ENCODE data around the gene TRPC4AP.

Gene TRPC4AP

DNA sequence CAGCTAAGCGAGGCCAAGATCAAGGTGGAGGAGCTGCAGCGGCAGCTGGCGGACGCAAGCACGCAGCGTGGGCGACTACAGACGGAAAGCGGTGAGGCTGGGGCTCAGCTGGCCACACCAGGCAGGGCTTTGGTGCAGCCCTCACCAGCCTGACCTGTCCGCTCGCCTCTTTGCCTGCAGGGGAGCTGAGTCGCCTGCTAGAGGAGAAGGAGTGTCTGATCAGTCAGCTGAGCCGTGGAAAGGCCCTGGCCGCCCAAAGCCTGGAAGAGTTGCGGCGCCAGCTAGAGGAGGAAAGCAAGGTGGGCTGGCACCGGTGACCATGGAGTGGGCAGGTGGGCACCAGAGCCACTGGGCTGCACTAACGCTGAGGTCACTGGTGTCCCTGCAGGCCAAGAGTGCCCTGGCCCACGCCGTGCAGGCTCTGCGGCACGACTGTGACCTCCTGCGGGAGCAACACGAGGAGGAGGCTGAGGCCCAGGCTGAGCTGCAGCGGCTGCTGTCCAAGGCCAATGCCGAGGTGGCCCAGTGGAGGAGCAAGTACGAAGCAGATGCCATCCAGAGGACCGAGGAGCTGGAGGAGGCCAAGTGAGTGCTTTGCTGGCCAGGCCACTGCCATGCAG lies 94.2 kb downstream of the TRPC4AP start:
- no peak for DNase-seq

DNA sequence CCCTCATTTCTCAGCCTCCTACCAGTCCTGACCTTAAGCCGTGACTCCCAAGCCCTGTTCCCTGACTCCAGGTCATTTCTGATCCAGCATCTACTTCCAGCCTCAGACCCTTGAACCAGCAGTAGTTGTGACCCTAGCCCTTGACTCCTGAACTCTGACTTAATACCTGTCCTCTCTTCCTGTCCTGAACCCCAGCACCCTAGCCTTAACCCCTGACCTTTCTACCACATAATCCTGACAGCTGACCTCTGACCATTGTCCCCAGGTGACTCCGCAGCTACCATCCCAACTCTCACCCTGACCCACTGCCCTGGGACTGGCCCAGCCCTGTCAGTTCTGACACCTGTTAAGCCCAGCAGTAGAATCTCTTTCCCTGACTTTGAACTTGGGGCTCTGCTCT lies 94.8 kb downstream of the TRPC4AP start:
- DNase-seq = no peak

DNA sequence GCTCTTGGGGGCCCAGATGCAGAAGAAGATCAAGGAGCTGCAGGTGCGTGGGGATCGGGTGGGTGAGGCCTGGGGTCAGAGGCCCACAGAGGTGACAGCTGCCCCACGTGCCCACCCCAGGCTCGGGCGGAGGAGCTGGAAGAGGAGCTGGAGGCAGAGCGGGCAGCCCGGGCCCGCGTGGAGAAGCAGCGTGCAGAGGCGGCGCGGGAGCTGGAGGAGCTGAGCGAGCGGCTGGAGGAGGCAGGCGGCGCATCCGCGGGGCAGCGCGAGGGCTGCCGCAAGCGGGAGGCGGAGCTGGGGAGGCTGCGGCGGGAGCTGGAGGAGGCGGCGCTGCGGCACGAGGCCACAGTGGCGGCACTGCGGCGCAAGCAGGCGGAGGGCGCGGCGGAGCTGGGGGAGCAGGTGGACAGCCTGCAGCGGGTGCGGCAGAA lies 95.5 kb downstream of the TRPC4AP start:
- DNase-seq = no peak

DNA sequence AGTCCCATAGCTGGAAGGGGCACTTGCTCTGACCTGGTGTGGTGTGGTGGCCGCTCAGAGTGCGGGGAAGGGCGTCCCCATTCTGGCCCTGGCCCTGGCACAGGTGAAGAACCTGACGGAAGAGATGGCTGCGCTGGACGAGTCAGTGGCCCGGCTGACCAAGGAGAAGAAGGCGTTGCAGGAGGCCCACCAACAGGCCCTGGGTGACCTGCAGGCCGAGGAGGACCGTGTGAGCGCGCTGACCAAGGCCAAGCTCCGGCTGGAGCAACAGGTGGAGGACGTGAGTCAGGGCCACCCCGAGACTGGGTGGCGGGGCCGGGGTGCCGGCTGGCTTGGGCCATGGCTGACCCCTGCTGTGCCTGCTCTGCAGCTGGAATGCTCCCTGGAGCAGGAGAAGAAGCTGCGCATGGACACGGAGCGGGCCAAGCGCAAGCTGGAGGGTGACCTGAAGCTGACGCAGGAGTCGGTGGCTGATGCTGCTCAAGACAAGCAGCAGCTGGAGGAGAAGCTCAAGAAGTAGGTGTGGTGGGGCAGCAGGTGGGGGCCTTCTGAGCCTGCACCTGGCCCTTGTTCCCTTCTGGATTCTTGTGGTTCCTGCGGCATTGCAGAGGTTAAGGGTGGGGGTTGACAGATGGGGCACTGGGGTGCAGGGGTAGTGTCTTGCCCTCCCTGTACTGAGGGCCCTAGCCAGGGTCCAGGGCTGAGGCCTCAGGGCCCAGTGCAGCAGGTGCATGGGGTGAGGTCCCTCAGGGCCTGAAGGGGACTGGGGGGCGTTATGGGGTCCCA lies 96.2 kb downstream of the TRPC4AP start:
- no peak for DNase-seq

DNA sequence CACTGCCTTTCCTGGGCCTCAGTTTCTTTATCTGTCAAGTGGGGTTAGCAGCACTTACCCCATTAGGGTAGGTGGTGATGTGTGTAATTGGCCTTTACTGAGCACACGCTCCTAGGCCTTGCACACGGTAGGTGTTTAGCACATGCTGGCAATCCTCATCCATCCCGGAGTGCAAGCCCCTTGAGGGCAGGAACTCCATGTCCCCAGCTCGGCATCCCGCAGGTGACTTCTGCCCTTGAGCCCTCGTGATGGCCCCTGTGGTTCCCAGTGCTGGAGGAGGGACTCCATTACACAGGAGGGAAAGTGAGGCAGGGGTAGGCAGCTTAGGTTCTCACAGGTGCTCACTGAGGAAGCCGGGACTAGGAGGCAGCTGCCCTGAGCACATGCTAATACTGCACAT lies 96.9 kb downstream of the TRPC4AP start:
- DNase-seq = no peak

DNA sequence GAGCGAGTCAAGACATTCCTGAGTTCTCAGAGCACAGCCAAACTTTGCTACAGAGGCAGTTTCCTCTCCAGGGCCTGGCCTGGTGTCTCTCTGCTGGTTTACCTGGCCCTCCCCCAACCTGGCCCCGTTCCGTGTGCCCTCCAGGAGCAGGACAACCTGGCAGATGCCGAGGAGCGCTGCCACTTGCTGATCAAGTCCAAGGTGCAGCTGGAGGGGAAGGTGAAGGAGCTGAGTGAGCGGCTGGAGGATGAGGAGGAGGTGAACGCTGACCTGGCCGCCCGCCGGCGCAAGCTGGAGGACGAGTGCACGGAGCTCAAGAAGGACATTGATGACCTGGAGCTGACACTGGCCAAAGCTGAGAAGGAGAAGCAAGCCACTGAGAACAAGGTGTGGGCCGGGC lies 97.4 kb downstream of the TRPC4AP start:
- DNase-seq = no peak

- DNase-seq = no peak
Observed at GRCh38 chr20:34994509-34995131, 98.0 kb downstream of the TRPC4AP start.

- DNase-seq = no peak
Observed at GRCh38 chr20:34993941-34994508, 98.6 kb downstream of the TRPC4AP start.

DNA sequence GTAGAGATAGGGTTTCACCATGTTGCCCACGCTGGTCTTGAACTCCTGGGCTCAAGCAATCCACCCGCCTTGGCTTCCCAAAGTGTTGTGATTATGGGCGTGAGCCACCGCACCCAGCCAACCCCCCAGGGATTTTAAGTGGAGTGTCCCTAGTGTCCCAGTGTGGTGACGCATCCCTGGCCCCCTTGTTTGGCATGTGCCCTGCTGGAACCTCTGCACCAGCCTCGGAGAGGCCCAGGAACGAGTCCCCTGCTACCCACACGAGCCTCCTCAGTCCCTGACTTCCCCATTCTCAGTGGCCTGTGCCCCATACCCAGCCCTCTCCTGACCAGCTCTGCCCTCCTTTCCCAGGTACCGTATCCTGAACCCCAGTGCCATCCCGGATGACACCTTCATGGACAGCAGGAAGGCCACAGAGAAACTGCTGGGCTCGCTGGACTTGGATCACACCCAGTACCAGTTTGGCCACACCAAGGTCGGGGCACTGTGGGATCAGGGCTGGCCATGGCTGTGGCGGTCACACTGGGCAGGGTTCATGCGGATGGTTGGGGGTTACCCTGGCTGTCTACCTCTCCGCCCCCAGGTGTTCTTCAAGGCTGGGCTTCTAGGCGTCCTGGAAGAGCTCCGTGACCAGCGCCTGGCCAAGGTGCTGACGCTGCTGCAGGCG lies 99.7 kb downstream of the TRPC4AP start:
- DNase-seq = no peak

- DNase-seq = no peak
Observed at GRCh38 chr20:34990661-34991214, 101.9 kb downstream of the TRPC4AP start.

- no peak for DNase-seq
Observed at GRCh38 chr20:34990231-34990630, 102.4 kb downstream of the TRPC4AP start.

DNA sequence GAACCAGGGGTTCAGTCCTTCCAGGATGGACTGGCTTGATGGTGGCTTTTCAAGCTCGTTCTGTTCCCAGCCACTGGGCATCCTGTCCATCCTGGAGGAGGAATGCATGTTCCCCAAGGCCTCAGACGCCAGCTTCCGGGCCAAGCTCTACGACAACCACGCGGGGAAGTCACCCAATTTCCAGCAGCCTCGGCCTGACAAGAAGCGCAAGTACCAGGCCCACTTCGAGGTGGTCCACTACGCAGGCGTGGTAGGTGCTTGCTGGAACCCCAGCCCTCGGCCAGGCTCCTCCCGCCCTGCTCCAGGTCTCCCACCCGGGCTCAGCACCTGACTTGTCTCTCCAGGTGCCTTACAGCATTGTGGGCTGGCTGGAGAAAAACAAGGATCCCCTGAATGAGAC lies 102.9 kb downstream of the TRPC4AP start:
- no peak for DNase-seq

DNA sequence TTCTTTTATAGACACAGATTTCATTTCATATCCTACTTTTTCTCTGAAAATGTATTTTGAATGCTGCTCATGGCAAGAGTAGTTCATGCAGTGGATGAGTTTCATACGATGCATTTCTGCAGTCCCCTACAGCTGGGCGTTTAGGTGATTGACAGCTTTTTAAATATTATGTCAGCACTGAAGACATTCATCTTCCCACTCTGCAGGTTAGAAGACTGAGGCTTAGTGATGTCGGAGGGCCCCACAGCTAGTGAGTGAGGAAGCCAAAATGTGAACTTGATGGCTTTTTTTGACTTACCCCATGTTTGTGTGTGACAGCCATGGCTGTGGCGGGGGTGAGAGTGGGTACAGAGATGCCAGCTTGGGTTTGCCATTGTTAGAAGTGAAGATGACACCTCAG lies 103.5 kb downstream of the TRPC4AP start:
- no peak for DNase-seq

- DNase-seq = no peak
Observed at GRCh38 chr20:34988191-34988540, 104.4 kb downstream of the TRPC4AP start.

DNA sequence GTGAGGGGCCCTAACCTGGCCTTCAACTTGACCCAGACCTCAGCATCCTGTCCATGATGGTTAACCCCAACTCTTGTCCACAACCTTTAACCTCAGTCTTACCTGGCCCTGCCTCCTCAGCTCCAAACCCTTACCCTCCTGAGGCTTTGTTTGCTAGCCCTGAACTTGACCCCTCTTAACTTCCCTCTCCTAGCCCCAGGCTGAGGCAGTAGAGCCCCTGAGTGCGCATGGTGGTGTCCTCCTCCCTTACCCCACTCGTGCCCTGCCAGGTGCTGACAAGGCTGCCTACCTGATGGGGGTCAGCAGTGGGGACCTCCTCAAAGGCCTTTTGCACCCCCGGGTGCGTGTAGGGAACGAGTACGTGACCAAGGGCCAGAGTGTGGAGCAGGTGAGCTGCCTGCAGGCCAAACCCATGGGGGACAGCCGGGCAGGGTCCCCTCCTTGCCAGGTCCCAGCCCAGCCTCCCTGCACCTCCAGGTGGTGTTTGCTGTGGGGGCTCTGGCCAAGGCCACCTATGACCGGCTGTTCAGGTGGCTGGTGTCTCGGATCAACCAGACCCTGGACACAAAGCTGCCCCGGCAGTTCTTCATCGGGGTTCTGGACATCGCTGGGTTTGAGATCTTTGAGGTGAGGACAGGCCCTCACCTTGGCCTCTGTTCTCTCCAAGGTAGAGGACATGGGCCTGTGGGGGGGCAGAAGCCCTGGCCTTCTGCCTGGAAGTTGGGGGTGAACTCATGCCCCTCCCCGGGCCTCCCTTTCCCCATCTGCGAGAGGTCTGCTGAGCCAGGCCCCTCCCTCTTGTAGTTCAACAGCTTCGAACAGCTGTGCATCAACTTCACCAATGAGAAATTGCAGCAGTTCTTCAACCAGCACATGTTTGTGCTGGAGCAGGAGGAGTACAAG lies 105.1 kb downstream of the TRPC4AP start:
- no peak for DNase-seq

GRCh38 chr20:34986311-34987287 lies 106.0 kb downstream of the TRPC4AP start:
- DNase-seq = no peak

GRCh38 chr20:34985461-34986310 lies 106.9 kb downstream of the TRPC4AP start:
- DNase-seq = no peak

DNA sequence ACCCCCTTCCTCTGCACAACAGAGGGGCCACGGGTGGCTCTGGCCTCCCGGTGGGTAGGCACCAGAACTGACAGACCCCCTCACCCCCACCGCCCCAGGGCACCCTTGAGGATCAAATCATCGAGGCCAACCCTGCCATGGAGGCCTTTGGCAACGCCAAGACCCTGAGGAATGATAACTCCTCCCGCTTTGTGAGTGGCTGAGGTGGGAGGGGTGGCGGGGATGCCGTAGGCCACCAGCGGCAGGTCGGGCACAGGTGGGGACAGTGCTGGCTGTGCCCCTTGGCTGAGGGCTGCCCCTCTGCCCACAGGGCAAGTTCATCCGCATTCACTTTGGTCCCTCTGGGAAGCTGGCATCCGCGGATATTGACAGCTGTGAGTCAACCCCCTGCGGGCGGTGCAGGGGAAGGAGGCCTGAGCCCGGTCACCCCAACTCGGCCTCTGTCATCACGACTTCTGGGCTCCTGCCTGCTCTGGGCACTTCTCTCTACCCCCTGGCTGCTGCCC lies 107.8 kb downstream of the TRPC4AP start:
- no peak for DNase-seq

DNA sequence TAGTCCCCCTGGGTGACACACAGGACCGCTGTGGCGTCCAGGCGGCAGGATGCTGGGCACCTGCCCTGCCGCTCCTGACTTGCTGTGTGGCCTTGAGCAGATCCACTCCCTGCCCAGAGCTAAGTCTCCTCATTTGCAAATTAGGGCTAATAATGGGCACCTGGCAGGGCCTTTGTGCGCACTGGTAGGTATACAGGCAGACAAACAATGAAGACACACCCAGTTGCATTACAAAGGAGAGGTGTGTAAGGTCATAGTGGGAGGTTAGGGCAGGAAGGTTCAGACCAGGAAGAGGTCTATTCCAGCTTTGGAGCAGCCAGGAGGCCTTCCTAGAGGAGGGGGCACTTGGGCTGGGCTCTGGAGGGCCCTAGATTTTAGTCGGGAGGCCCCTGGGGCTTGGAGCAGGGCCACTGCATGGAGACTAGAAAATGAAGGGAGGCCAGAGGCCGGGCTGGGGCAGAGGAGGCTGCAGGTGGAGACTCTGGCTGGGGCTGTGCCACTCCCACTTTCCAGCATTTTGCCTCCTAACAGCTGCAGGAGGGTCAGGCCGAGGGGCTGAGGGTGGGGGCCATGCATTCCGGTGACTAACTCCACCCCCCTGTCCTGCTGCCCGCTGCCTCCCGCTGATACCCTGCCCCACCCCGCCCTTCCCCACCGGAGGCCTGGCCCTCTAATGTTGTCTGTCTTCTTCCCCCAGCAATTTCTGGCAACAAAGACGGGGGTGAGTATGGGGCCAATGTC lies 108.4 kb downstream of the TRPC4AP start:
- DNase-seq = no peak

Data from activated naive CD4-positive, alpha-beta T cell treated with Interleukin-2 at 50 U/mL for 16 hours (primary cell).